Esophagus muscularis mucosa (tissue), 3 donors: ENCODE results near the gene USHBP1.

Source experiments
- CTCF ChIP-seq, 3 experiments: fragments of 200-600 bp in 2 of 3; fragments of 450-650 bp in 1 of 3; sonication (generic) in 2 of 3; IDR thresholded peaks; one replicate each; pipeline ENCODE4 v1.5.1; 2017 to 2019; ENCODE audit warnings: antibody characterized with exemption in 3 of 3, mild to moderate bottlenecking in 2 of 3, moderate library complexity in 1 of 3
- EP300 ChIP-seq: sonication (generic); formaldehyde crosslinking; IDR thresholded peaks from one replicate; pipeline ENCODE4 v1.6.1; 2017; ENCODE audit warnings: antibody characterized with exemption

GRCh38 chr19:17309198-17309964, 44.8 kb upstream of the USHBP1 start, which contains the start of gene DDA1:
- peak in 2 of 3 experiments; percentile 8 to 24 for TF ChIP-seq CTCF (IDR thresholded peaks at IDR 0.05)
- TF ChIP-seq EP300, result no peak
